DMS153 treated with DMSO at 0.1 percent for 48 hours (cell line): ENCODE results near the gene FPR1.
"Not testable (repeated sequence)": the region's sequence is repeated elsewhere in the genome, so short reads cannot be mapped to it uniquely, and the experiment has no call there.

ENCODE experiments used
- DNase-seq: peaks from one replicate; lab custom pipeline; 2025; ENCODE audit not compliant: unreplicated experiment; lab: John Stamatoyannopoulos, UW

Gene FPR1

DNA sequence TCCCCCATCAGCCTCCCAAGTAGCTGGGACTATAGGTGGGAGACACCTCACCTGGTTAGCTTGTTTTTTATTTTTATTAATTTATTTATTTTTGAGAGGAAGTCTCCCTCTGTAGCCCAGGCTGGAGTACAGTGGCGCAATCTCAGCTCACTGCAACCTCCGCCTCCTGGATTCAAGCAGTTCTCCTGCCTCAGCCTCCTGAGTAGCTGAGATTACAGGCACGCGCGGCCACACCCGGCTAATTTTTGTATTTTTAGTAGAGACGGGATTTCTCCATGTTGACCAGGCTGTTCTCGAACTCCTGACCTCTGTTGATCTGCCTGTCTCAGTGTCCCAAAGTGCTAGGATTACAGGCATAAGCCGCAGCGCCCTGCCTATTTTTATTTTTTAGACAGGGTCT lies 13.2 kb downstream of the FPR1 start:
- DNase-seq = not testable (repeated sequence)

DNA sequence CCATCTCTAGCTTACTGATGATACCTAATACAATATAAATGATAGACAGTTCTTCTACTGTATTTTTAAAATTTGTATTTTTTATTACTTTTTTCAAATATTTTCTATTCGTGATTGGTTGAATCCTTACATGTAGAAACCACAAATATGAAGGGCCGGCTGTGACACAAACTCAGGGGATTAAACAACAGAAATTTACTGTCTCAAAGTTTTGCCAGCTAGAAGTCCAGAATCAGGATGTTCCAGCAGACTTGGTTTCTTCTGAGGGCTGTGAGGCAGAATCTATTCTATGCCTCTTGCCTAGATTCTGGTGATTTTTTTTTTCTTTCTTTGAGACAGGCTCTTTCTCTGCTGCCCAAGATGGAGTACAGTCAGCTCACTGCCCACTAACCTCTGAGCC lies 13.8 kb downstream of the FPR1 start:
- DNase-seq = no peak

DNA sequence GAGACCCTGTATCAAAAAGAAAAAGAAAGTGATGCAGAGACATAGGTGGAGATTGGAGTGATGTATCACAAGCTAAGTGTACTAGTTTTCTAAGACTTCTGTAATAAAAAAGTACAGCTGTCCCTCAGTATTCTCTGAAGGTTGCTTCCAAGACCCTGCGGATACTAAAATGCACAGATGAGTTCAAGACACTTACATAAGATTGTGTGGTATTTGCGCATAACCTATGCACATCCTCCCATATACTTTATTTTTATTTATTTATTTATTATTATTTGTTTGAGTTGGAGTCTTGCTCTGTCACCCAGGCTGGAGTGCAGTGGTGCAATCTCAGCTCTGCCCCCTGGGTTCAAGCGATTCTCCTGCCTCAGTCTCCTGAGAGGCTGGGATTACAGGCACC lies 14.3 kb downstream of the FPR1 start:
- no peak for DNase-seq

DNA sequence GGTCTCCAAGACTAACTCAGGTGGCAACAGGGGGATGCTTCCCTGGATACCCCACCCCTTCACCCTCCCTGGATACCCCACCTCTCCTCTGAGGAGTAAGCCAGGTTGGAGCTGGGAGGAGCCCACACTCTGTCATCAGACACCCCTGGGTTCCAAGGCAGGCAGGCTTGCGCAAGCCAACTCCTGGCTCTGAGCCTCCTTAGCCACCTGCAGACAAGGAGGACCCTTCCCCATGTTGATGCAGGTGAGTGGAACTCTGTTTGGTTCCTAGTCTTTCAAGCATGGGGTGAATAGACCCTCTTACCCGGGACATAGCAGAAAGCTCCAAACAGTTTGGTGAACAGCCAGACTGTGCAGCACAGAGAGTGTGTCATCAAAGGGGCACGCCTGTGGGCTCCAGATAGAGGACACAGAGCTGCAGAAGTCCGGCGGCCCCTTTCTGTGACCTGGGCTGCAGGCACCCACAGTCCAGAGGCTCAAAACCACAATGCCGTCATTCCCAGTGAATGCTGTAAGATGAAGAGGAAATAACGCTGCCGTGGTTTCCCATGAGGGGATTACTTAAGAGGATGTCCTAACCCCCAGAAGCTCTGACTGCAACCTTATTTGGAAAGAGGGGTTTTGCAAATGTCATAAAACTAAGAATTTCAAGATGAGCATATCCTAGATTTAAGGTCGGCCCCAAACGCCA lies 15.8 kb downstream of the FPR1 start:
- DNase-seq = no peak

- DNase-seq = no peak
Measured at GRCh38 chr19:51733742-51734522, 17.7 kb downstream of the FPR1 start.

DNA sequence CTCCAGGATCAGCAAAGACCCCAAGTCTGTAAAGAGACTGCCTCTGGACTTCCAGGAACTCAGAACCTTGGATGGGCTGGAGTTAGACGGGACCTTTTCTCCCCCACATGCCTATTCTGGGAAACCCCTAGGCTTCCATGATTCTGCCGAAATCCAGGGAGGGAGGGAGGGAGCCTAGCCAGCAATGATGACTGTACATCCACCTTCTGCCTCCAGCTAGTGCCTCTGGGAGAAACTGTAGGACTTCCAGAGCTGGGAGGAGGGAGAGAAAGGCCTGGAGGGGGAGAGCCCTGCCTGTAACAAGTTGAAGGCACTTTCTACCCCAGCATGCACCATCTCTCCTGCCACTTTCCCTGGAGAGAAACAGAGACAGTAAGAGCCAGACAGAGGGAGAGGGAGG lies 21.9 kb downstream of the FPR1 start:
- no peak for DNase-seq

GRCh38 chr19:51727349-51727880 lies 24.3 kb downstream of the FPR1 start:
- DNase-seq = no peak

- no peak for DNase-seq
Measured at GRCh38 chr19:51726049-51726448, 25.6 kb downstream of the FPR1 start.

DNA sequence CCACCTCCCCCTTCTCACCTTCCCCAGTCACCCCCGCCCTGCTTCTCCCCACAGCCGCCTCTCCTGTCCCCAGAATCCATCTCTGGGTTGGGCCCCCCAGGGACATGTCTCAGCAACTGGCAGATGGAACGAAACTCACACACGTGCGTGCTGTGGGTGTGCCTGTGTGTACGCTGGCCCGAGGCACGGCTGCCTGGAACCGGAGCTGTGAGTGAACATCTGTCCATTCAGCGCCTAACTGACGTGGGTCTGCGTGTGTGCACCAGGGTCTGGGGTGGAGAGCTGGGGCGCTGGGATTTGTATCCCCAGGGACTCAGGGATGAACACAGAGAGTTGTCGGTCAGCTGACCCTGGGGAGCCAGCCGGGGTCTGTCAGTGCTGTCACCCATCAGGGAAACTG lies 27.1 kb downstream of the FPR1 start:
- no peak for DNase-seq

- no peak for DNase-seq
Measured at GRCh38 chr19:51722492-51722891, 29.2 kb downstream of the FPR1 start.

DNA sequence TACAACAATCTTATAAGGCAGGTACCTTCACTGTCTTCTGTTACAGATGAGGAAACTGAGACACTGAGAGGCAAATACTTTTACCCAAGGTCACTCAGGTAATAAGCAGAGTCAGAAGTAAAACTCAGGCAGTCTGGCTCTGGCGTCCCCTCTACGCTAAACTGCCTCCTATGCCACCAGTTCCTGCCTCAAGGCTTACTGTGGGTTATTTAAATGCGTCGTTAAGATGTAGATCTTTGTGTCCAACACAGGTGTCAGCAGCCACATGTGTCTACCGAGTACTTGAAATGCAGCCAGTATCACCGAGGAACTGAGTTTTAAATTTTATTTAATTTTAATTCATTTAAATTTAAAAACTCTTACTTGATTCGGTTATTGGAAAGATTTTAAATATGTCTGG lies 29.8 kb downstream of the FPR1 start:
- no peak for DNase-seq

- no peak for DNase-seq
Measured at GRCh38 chr19:51719251-51719988, 32.3 kb downstream of the FPR1 start.

- DNase-seq = no peak
Measured at GRCh38 chr19:51716925-51717324, 34.8 kb downstream of the FPR1 start.

DNA sequence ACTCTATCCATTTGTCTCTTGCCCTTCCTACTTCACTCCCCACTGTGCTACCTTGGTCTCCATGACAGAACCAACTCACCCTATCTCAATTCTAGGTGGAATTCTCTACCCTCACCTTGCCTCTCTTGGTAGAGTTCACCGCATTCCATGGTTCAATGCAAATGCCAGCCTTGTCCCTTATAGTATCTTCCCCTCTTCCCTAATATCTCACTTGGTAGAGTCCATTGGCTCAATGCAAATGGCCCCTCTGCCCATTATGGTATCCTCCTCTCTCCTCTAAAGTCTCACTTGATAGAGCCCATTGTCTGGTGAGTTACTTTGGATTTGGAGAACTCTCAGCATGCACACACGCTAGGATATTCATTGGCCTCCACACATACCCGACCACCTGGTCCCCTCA lies 35.8 kb downstream of the FPR1 start:
- no peak for DNase-seq

DNA sequence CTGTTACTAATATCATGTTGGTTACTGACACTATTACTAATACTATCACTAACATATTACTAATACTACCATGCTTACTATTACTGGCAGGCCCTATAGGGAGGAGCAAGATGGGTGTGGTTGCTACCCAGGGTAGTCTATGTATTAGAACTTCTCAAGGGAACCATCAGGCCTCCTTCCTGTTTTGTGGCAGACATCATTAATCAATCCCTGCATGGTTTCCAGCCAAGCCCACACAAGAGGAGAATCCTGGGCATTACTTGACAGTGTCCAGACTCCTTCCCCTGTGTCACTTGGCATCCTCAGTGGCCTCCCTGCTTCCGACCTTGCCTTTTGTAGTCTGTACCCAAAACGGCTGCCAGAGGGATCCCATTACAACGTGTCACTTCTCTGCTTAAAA lies 36.8 kb downstream of the FPR1 start:
- DNase-seq = no peak

- no peak for DNase-seq
Measured at GRCh38 chr19:51713319-51714285, 38.1 kb downstream of the FPR1 start.

DNA sequence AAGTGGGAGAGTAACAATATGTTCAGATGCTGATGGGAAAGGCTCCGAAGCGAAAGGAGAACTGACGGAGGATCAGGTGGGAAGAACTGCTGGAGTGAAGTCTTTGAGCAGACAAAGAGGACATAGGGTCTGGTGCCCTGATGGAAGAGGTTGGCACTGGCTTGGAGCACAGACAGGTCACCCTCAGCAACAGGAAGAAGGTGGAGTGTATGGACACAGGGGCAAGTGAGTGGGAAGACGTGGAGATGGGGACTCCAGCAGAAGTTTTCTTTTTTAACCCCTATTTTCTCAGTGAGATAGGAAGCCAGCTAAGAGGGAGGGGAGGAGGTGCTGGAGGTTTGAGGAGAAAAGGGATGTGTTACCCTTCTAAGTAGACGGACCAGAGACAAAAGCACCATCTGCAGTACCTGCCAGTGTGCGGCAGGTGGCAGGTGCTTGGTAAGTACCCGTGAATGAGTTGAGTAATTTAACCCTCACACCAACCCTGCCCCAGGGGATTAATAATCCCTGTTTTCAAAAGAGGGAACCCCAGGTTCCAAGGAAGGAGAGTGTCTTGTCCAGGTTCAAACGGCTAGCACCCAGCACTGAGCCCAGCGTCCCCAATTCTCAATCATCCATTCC lies 39.1 kb downstream of the FPR1 start:
- peak; percentile 3 for DNase-seq

- DNase-seq = no peak
Measured at GRCh38 chr19:51711702-51712101, 40.0 kb downstream of the FPR1 start.

DNA sequence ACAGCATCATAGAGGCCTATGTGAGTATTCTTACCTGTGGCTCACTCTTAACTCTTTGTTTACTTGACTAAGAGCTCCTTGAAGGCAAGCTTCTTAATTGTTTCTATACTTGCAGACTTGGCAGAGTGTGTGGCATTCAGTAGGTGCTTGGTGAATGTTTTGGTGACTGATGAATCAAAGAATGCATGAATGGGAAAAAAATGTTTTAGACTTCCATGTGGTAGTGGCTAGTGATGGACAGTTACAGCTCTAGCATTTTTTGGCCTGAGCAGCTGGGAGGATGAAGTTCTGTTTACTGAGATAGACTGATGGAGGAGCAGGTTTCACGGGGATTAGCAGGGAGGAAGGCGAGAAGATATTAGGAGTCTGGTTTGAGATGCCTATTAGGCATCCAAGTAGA lies 41.5 kb downstream of the FPR1 start:
- no peak for DNase-seq

DNA sequence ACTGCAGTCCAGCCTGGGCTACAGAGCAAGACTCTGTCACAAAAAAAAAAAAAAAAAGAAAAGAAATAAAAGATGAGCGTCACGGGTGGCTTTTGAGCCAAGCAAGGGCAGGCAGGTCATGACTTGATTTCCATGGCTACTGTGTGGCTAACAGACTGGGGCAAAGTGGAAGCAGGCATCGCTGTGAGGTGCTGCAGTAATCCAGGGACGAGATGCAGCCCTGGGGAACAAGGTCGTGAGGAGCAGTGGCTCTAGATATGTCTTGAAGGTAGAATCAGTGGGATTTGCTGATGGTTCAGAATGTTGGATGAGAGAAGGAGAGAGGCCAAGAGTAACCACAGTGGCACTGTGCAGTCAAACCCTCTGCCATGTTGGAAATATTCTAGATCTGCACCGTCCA lies 42.1 kb downstream of the FPR1 start:
- no peak for DNase-seq
